ENCODE results near the gene ADGRD1.

Gene ADGRD1

DNA sequence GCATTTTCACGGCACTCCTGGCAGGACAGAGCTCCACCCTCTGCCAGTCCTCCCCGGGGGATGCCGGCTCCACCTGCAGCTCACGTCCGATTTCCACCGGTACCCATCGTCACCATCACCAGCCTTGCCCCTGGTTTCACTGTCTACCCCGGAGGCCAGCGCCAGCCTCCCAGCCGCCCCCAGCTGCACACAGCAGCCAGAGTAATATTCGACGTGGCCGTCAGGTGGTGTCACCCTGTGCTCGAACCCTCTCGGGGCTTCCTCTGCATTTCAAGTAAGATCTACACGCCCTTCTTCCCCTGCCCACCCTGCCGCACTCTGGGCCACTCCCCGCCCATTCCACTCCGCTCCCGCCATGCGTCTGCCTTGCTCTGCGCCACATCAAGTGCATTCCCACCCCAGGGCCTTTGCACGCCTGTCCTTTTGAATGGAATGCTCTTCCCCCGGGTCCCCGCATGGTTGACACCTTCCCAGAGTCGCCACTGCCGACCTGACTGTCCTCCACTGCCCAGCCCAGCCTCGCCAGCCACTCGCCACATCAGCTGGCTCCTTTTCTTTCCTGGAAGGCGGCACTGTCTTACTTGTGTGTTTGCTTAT, 80.3 kb downstream of the ADGRD1 start:
- no peak overlapping the region for H3K4ac ChIP-seq (ENCODE audit: low read depth, low read length)
- DNase-seq: no peak
- no peak overlapping the region for H3K9ac ChIP-seq (ENCODE audit: low read length)
- H2BK12ac ChIP-seq (ENCODE audit: low read length): no peak overlapping the region
- H2AFZ ChIP-seq (ENCODE audit: insufficient read depth, low read length, poor library complexity): no peak overlapping the region
- H2BK120ac ChIP-seq (ENCODE audit: insufficient read depth, low read length, poor library complexity): no peak overlapping the region
- no peak overlapping the region for H3K27ac ChIP-seq (ENCODE audit: low read depth, low read length)
- no peak overlapping the region for H3K18ac ChIP-seq (ENCODE audit: low read length)
- H3K4me3 ChIP-seq (ENCODE audit: low read depth, low read length): no peak overlapping the region
- no peak overlapping the region for H2BK5ac ChIP-seq (ENCODE audit: low read depth, low read length, poor library complexity)
- no peaks in the 10 kb centered on the region for H3K36me3 ChIP-seq (ENCODE audit: control insufficient read depth in 1 of 2, insufficient read depth in 2 of 2, low read length in 2 of 2)
- H3K14ac ChIP-seq (ENCODE audit: low read length): no peak overlapping the region
- H3K79me2 ChIP-seq (ENCODE audit: control insufficient read depth, insufficient read depth, low read length, poor library complexity): no peaks in the 10 kb centered on the region
- H3K27me3 ChIP-seq (ENCODE audit: insufficient read depth, low read length): no peaks in the 10 kb centered on the region
- peaks cover 0 to 6% of the 10 kb centered on the region in 2 experiments for H3K4me1 ChIP-seq (ENCODE audit: control insufficient read depth in 1 of 2, insufficient read depth in 2 of 2, low read length in 2 of 2)
- H4K12ac ChIP-seq (ENCODE audit: low read depth, low read length): no peak overlapping the region
- no peak overlapping the region for H2AK5ac ChIP-seq (ENCODE audit: low read length)
- no peaks in the 10 kb centered on the region for H3K79me1 ChIP-seq (ENCODE audit: low read length)
- no CpG with 5 or more reads among the region's 30 CpGs for WGBS (ENCODE audit: extremely low coverage, insufficient coverage, insufficient read length)
- H3K9me3 ChIP-seq (ENCODE audit: insufficient read depth, low read depth, low read length): peaks cover 8% of the 10 kb centered on the region
- H4K91ac ChIP-seq (ENCODE audit: low read depth, low read length): no peak overlapping the region
- no peak overlapping the region for H3K23ac ChIP-seq (ENCODE audit: low read length)
- H3K4me2 ChIP-seq (ENCODE audit: low read length): no peak overlapping the region
- no peak overlapping the region for H4K8ac ChIP-seq (ENCODE audit: low read depth, low read length)

DNA sequence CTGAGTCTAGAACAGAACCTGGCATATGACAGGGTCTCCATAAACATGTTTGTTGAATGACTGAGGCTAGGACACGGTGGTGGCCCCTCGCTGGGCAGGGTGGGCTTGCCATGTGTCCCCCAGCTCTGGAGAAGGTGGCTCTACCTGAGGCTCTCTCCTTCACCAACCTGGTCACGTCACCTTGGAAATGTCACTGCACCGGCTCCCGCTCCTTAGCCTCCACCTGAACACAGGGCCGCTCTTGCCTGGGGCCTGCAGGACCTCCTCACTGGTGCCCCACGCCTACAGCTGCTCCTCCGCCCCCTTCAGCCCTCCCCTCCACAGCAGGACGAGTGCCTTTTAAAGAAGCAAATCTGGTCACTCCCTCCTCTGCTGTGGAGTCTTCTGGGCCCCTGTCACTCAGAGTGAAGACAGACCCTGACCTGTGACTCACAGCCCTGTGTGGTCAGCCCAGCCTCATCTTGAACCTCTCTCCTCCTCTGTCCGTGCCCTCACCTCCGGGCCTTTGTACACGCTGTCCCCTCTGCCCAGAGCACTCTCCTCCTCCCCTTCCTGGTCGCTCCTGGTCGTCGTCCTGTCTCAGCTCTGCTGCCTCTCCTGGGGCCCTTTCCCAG, 81.0 kb downstream of the ADGRD1 start:
- Histone ChIP-seq H3K9me3 (ENCODE audit: insufficient read depth, low read depth, low read length) (peaks cover 8% of the 10 kb centered on the region), H3K4me3 (ENCODE audit: low read depth, low read length) (no peak overlapping the region), H3K36me3 (ENCODE audit: control insufficient read depth in 1 of 2, insufficient read depth in 2 of 2, low read length in 2 of 2) (no peaks in the 10 kb centered on the region), H3K27me3 (ENCODE audit: insufficient read depth, low read length) (no peaks in the 10 kb centered on the region), H3K79me2 (ENCODE audit: control insufficient read depth, insufficient read depth, low read length, poor library complexity) (no peaks in the 10 kb centered on the region), H3K79me1 (ENCODE audit: low read length) (no peaks in the 10 kb centered on the region), H2BK5ac (ENCODE audit: low read depth, low read length, poor library complexity) (no peak overlapping the region), H2BK120ac (ENCODE audit: insufficient read depth, low read length, poor library complexity) (no peak overlapping the region), H3K18ac (ENCODE audit: low read length) (no peak overlapping the region), H3K4ac (ENCODE audit: low read depth, low read length) (no peak overlapping the region), H3K9ac (ENCODE audit: low read length) (no peak overlapping the region), H3K4me1 (ENCODE audit: control insufficient read depth in 1 of 2, insufficient read depth in 2 of 2, low read length in 2 of 2) (peaks cover 0 to 6% of the 10 kb centered on the region in 2 experiments), H3K23ac (ENCODE audit: low read length) (no peak overlapping the region), H2BK12ac (ENCODE audit: low read length) (no peak overlapping the region), H4K12ac (ENCODE audit: low read depth, low read length) (no peak overlapping the region), H4K8ac (ENCODE audit: low read depth, low read length) (no peak overlapping the region), H2AFZ (ENCODE audit: insufficient read depth, low read length, poor library complexity) (no peak overlapping the region), H2AK5ac (ENCODE audit: low read length) (no peak overlapping the region), H3K27ac (ENCODE audit: low read depth, low read length) (no peak overlapping the region), H3K4me2 (ENCODE audit: low read length) (no peak overlapping the region), H3K14ac (ENCODE audit: low read length) (no peak overlapping the region), H4K91ac (ENCODE audit: low read depth, low read length) (no peak overlapping the region)
- DNase-seq: peak in 1 of 2 donors; percentile 27
- no CpG with 5 or more reads among the region's 15 CpGs for WGBS (ENCODE audit: extremely low coverage, insufficient coverage, insufficient read length)

DNA sequence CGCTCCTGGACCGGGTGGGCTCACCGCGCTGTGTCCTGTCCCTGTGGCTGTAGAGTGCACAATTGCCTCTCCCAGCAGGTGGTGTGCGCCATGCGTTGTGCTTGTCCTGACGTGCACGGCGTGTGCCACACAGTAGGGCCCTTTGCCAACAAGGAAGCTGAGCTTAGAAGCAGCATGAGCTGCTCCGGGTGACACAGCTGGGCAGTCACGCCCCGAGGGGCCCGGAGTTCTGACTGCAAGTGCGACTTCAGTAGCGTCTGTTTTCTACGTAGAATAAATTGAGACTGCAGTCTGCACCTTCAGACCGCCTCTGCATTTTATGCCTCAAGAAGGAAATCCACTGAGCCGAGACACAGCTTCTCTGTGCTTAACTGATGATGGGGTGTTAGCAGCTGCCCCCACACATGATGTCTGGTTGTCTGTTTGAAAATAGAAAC, 81.6 kb downstream of the ADGRD1 start:
- Histone ChIP-seq H3K4me1 (ENCODE audit: control insufficient read depth in 1 of 2, insufficient read depth in 2 of 2, low read length in 2 of 2) (peaks cover 0 to 6% of the 10 kb centered on the region in 2 experiments), H3K4ac (ENCODE audit: low read depth, low read length) (no peak overlapping the region), H3K79me2 (ENCODE audit: control insufficient read depth, insufficient read depth, low read length, poor library complexity) (no peaks in the 10 kb centered on the region), H3K23ac (ENCODE audit: low read length) (no peak overlapping the region), H3K9me3 (ENCODE audit: insufficient read depth, low read depth, low read length) (peaks cover 8% of the 10 kb centered on the region), H3K79me1 (ENCODE audit: low read length) (no peaks in the 10 kb centered on the region), H3K14ac (ENCODE audit: low read length) (no peak overlapping the region), H3K36me3 (ENCODE audit: control insufficient read depth in 1 of 2, insufficient read depth in 2 of 2, low read length in 2 of 2) (no peaks in the 10 kb centered on the region), H3K4me2 (ENCODE audit: low read length) (no peak overlapping the region), H2AFZ (ENCODE audit: insufficient read depth, low read length, poor library complexity) (no peak overlapping the region), H3K9ac (ENCODE audit: low read length) (no peak overlapping the region), H4K12ac (ENCODE audit: low read depth, low read length) (no peak overlapping the region), H3K27ac (ENCODE audit: low read depth, low read length) (no peak overlapping the region), H3K27me3 (ENCODE audit: insufficient read depth, low read length) (no peaks in the 10 kb centered on the region), H2AK5ac (ENCODE audit: low read length) (no peak overlapping the region), H2BK12ac (ENCODE audit: low read length) (no peak overlapping the region), H2BK5ac (ENCODE audit: low read depth, low read length, poor library complexity) (no peak overlapping the region), H4K8ac (ENCODE audit: low read depth, low read length) (no peak overlapping the region), H4K91ac (ENCODE audit: low read depth, low read length) (no peak overlapping the region), H3K18ac (ENCODE audit: low read length) (no peak overlapping the region), H2BK120ac (ENCODE audit: insufficient read depth, low read length, poor library complexity) (no peak overlapping the region), H3K4me3 (ENCODE audit: low read depth, low read length) (no peak overlapping the region)
- no peak for DNase-seq
- no CpG with 5 or more reads among the region's 18 CpGs for WGBS (ENCODE audit: extremely low coverage, insufficient coverage, insufficient read length)

DNA sequence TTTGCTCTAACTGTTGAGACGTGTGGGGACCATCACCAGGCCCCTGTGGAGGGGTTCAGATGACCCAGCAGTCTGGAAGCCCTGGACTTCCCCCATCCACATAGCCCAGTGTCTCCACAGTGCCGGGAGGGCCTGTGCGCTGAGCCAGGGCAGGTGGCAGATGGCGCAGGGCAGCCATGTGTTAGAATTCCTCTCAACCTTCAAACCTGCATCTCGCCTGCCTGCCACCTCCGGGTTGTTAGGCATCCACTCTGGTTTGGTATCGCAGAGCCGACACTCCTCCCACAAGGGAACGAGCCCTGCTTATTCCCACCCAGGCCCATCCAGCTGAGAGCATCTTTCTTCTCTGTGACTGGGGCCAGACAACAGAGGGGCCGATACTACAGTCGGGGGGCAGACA, 84.5 kb downstream of the ADGRD1 start:
- Histone ChIP-seq H2BK5ac (ENCODE audit: low read depth, low read length, poor library complexity) (no peak overlapping the region), H3K9ac (ENCODE audit: low read length) (no peak overlapping the region), H3K9me3 (ENCODE audit: insufficient read depth, low read depth, low read length) (peaks cover 6% of the 10 kb centered on the region), H4K8ac (ENCODE audit: low read depth, low read length) (no peak overlapping the region), H2BK120ac (ENCODE audit: insufficient read depth, low read length, poor library complexity) (no peak overlapping the region), H4K12ac (ENCODE audit: low read depth, low read length) (no peak overlapping the region), H4K91ac (ENCODE audit: low read depth, low read length) (no peak overlapping the region), H3K4me1 (ENCODE audit: control insufficient read depth in 1 of 2, insufficient read depth in 2 of 2, low read length in 2 of 2) (peaks cover 0 to 3% of the 10 kb centered on the region in 2 experiments), H3K36me3 (ENCODE audit: control insufficient read depth in 1 of 2, insufficient read depth in 2 of 2, low read length in 2 of 2) (no peaks in the 10 kb centered on the region), H3K79me1 (ENCODE audit: low read length) (no peaks in the 10 kb centered on the region), H3K18ac (ENCODE audit: low read length) (no peak overlapping the region), H3K27ac (ENCODE audit: low read depth, low read length) (no peak overlapping the region), H2BK12ac (ENCODE audit: low read length) (no peak overlapping the region), H2AFZ (ENCODE audit: insufficient read depth, low read length, poor library complexity) (no peak overlapping the region), H3K27me3 (ENCODE audit: insufficient read depth, low read length) (no peaks in the 10 kb centered on the region), H3K14ac (ENCODE audit: low read length) (no peak overlapping the region), H3K79me2 (ENCODE audit: control insufficient read depth, insufficient read depth, low read length, poor library complexity) (no peaks in the 10 kb centered on the region), H2AK5ac (ENCODE audit: low read length) (no peak overlapping the region), H3K4me2 (ENCODE audit: low read length) (no peak overlapping the region), H3K4ac (ENCODE audit: low read depth, low read length) (no peak overlapping the region), H3K4me3 (ENCODE audit: low read depth, low read length) (no peak overlapping the region), H3K23ac (ENCODE audit: low read length) (no peak overlapping the region)
- WGBS (ENCODE audit: extremely low coverage, insufficient coverage, insufficient read length): no CpG with 5 or more reads among the region's 11 CpGs
- DNase-seq: no peak

All from trophoblast cell (in vitro differentiated cells and primary cell).